ENCODE results near the gene TTC7B. TPM values are rescaled to one million over a fixed set of nuclear protein-coding genes. Genes with fewer than 3 reads are reported as not detected.

Gene TTC7B
- total RNA-seq, 4 donors from 2014 or later = 8.4 to 11.2 (median 9.2) TPM

- Histone ChIP-seq H3K27ac (peak overlapping the region in 2 of 4 donors; percentile 58 to 60), H3K36me3 (no peaks in the 10 kb centered on the region), H3K9me3 (no peaks in the 10 kb centered on the region), H3K27me3 (no peaks in the 10 kb centered on the region), H3K4me3 (no peak overlapping the region), H3K4me1 (peaks cover 14 to 38% (median 33%) of the 10 kb centered on the region in 4 donors)
- no peak for DNase-seq
- intact Hi-C loops (cut with DNase I; ENCODE audit: low total_unique reads) = no loop called here
- no peak for TF ChIP-seq POLR2AphosphoS5 (IDR thresholded peaks at IDR 0.05)
- TF ChIP-seq CTCF (IDR thresholded peaks at IDR 0.05) = no peak
- no peak for TF ChIP-seq EP300 (IDR thresholded peaks at IDR 0.05; ENCODE audit: low read depth)
- no peak for TF ChIP-seq POLR2A (IDR thresholded peaks at IDR 0.05)
- WGBS, 2 donors (ENCODE audit: low coverage in 1 of 2) = 75 to 84% methylated on average over 8 to 9 of the region's 9 CpGs
- in situ Hi-C loops (cut with MboI; ENCODE audit: low pct_ligation_motif_present in 1 of 4, low pct_unique_long_range_greater_than_20kb in 1 of 4, low sequenced_read_pairs in 3 of 4) = no loop called here
Observed at GRCh38 chr14:90665321-90666000, 150.8 kb downstream of the TTC7B start.

DNA sequence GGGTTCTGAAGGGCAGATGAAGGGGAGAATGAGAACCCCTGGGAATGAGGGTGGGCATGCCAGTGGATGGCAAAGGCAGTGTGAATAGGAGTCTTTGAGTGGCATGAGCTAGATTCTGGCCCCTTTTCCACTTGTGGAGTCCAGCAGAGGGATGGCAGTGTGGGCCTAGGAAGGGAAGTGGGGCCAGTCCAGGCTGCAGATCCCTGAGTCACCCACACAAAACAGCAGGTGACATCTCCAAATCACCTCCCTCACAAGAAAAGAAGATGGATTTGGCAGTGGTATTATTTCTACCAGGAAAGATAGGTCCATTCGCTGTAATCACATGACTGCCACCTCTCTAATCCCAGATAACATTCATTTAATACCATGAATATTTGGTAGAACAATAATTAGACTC is 151.3 kb downstream of the TTC7B start:
- Histone ChIP-seq H3K9me3 (no peaks in the 10 kb centered on the region), H3K4me1 (peaks cover 14 to 39% (median 34%) of the 10 kb centered on the region in 4 donors), H3K27me3 (no peaks in the 10 kb centered on the region), H3K36me3 (no peaks in the 10 kb centered on the region), H3K27ac (no peak overlapping the region), H3K4me3 (no peak overlapping the region)
- no peak for DNase-seq
- WGBS, 2 donors (ENCODE audit: low coverage in 1 of 2) = 67 to 85% methylated on average over 1 of the region's 1 CpG
- TF ChIP-seq EP300 (IDR thresholded peaks at IDR 0.05; ENCODE audit: low read depth) (no peak), CTCF (IDR thresholded peaks at IDR 0.05) (no peak), POLR2AphosphoS5 (IDR thresholded peaks at IDR 0.05) (no peak), POLR2A (IDR thresholded peaks at IDR 0.05) (no peak)
- in situ Hi-C loops (cut with MboI; ENCODE audit: low pct_ligation_motif_present in 1 of 4, low pct_unique_long_range_greater_than_20kb in 1 of 4, low sequenced_read_pairs in 3 of 4) (no loop called here), intact Hi-C loops (cut with DNase I; ENCODE audit: low total_unique reads) (no loop called here)

DNA sequence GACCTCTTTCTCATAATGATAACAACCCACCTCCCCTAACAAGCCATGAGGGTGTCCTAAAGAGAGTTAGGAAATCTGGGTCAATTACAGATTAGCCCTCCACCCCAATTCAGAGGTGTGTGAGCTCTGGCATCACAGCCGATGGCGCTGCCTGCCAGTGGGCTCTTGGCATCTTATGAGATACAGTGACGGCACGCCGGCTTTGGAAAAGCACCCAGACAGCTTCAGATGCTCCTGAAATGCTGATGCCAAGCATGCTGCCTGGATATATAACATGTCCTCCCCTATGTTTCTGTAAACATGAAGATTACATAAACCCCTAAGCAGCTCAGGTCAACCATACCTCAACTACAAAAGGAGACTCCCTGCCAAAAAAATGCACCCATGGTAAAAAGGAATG is 152.6 kb downstream of the TTC7B start:
- no peak for DNase-seq
- H3K9me3 ChIP-seq = no peaks in the 10 kb centered on the region
- in situ Hi-C loops (cut with MboI; ENCODE audit: low pct_ligation_motif_present in 1 of 4, low pct_unique_long_range_greater_than_20kb in 1 of 4, low sequenced_read_pairs in 3 of 4) = no loop called here
- H3K36me3 ChIP-seq = no peaks in the 10 kb centered on the region
- 94% methylated on average over 5 of the region's 5 CpGs; no CpG with 5 or more reads in 1 of the 2 donors for WGBS, 2 donors (ENCODE audit: low coverage in 1 of 2)
- no peaks in the 10 kb centered on the region for H3K27me3 ChIP-seq
- peak overlapping the region in 2 of 4 donors; percentile 29 to 79 for H3K27ac ChIP-seq
- H3K4me1 ChIP-seq = peaks cover 14 to 39% (median 34%) of the 10 kb centered on the region in 4 donors
- no peak overlapping the region for H3K4me3 ChIP-seq
- intact Hi-C loops (cut with DNase I; ENCODE audit: low total_unique reads) = no loop called here
- TF ChIP-seq POLR2A (IDR thresholded peaks at IDR 0.05) = no peak
- no peak for TF ChIP-seq EP300 (IDR thresholded peaks at IDR 0.05; ENCODE audit: low read depth)
- no peak for TF ChIP-seq POLR2AphosphoS5 (IDR thresholded peaks at IDR 0.05)
- TF ChIP-seq CTCF (IDR thresholded peaks at IDR 0.05) = no peak

- no peak overlapping the region for H3K4me3 ChIP-seq
- intact Hi-C loops (cut with DNase I; ENCODE audit: low total_unique reads) (no loop called here), in situ Hi-C loops (cut with MboI; ENCODE audit: low pct_ligation_motif_present in 1 of 4, low pct_unique_long_range_greater_than_20kb in 1 of 4, low sequenced_read_pairs in 3 of 4) (no loop called here)
- TF ChIP-seq EP300 (IDR thresholded peaks at IDR 0.05; ENCODE audit: low read depth) (no peak), POLR2A (IDR thresholded peaks at IDR 0.05) (no peak), POLR2AphosphoS5 (IDR thresholded peaks at IDR 0.05) (no peak), CTCF (IDR thresholded peaks at IDR 0.05) (no peak)
- no peaks in the 10 kb centered on the region for H3K9me3 ChIP-seq
- DNase-seq = no peak
- peaks cover 14 to 39% (median 34%) of the 10 kb centered on the region in 4 donors for H3K4me1 ChIP-seq
- no peaks in the 10 kb centered on the region for H3K36me3 ChIP-seq
- no peaks in the 10 kb centered on the region for H3K27me3 ChIP-seq
- 92 to 100% methylated on average over 1 to 5 of the region's 5 CpGs for WGBS, 2 donors (ENCODE audit: low coverage in 1 of 2)
- H3K27ac ChIP-seq = peak overlapping the region in 1 of 4 donors; percentile 79
Observed at GRCh38 chr14:90663140-90663539, 153.1 kb downstream of the TTC7B start.
